Activated CD8-positive, alpha-beta T cell treated with anti-CD3 and anti-CD28 coated beads for 36 hours (primary cell): Measurements from ENCODE around the gene TWNK. TPM values are rescaled to one million over a fixed set of nuclear protein-coding genes. Genes with fewer than 3 reads are reported as not detected.

Source experiments
- ATAC-seq: fragments of 200-7000 bp; cut with Tn5 transposase; one replicate; pipeline ENCODE4 v1.10.0; 2021; ENCODE audit warnings: mild to moderate bottlenecking, moderate library complexity
- CTCF ChIA-PET: fragments of 350-600 bp; sonication (Branson Sonifier 250); formaldehyde crosslinking; loops from one replicate; lab custom pipeline; 2021; ENCODE audit warnings: antibody characterized with exemption; lab: Charles Lee
- POLR2A ChIA-PET: fragments of 350-600 bp; sonication (Branson Sonifier 250); formaldehyde crosslinking; loops from one replicate; lab custom pipeline; 2021; ENCODE audit warnings: antibody characterized with exemption; lab: Charles Lee
- DNase-seq: peaks from one replicate; pipeline ENCODE4 v3.0.0-alpha.2; 2020
- H3K27ac Mint-ChIP-seq: one replicate; pipeline ENCODE4 v1.8.0; 2021; ENCODE audit warnings: mild to moderate bottlenecking, mixed read lengths
- H3K27me3 Mint-ChIP-seq: one replicate; pipeline ENCODE4 v1.8.0; 2021; ENCODE audit warnings: mixed read lengths
- H3K36me3 Mint-ChIP-seq: one replicate; pipeline ENCODE4 v1.8.0; 2021; ENCODE audit warnings: low read depth, mixed read lengths
- H3K4me1 Mint-ChIP-seq: one replicate; pipeline ENCODE4 v1.8.0; 2021; ENCODE audit warnings: low read depth, mixed read lengths
- H3K4me3 Mint-ChIP-seq: one replicate; pipeline ENCODE4 v1.8.0; 2021; ENCODE audit warnings: mild to moderate bottlenecking, moderate library complexity, mixed read lengths
- H3K9me3 Mint-ChIP-seq: one replicate; pipeline ENCODE4 v1.8.0; 2021; ENCODE audit warnings: mixed read lengths
- intact Hi-C: fragments of 100-400 bp; cut with micrococcal nuclease; formaldehyde crosslinking; loops from one replicate; pipeline ENCODE4 v1.10.0; 2022
- total RNA-seq, 2 experiments: library from RNA; stranded (reverse); gene quantifications; one replicate each; pipeline ENCODE4 v1.2.3, GENCODE V29; 2021
- TF ChIP-seq, protein P1 (sequence below): fragments of 200-600 bp; IDR thresholded peaks from one replicate; pipeline ENCODE4 v1.8.0; 2022; ENCODE audit warnings: antibody characterized with exemption, mild to moderate bottlenecking

Gene TWNK
- total RNA-seq, 2 experiments from 2014 or later: 18.0 to 19.0 TPM

DNA sequence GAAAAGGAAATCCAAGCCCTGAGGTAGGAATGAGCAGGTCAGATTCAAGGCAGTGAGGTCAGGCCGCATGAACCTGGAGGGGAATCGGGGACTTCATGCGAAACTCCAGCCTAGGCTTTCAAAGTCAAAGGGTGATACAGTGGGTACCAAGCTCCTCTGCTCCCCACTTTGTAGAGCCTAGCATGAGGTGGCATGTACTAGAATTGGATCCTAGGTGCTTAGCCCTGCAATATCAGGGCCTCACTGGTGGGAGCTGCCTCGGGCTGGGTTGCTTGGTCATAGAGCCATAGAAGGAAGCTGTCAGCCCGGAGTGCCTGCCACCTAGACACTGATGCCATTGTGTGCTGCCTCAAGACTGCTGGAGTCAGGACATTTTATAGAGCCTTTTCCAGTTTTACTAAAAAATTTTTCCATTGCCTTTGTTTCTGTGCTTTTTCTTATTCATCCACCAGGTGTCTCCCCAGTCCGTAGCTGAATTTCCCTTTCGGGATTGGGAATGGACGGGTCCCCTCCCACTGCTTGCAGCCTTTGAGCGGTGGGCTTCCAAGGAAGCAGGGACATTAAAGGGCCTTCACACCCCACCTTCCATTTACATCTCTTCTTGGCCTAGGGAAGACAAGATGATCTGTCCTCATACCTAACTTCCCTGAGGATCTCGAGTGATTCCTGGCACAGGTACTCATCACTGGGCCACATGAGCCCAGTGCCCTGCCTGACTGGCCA is 6.8 kb downstream of the TWNK start:
- ATAC-seq: no peak
- Mint-ChIP-seq H3K36me3 (peaks cover 37% of the 10 kb centered on the region), H3K4me3 (no peak overlapping the region), H3K9me3 (no peaks in the 10 kb centered on the region), H3K27ac (peak overlapping the region; percentile 12), H3K4me1 (peaks cover 33% of the 10 kb centered on the region), H3K27me3 (no peaks in the 10 kb centered on the region)
- TF ChIP-seq, protein P1, sequence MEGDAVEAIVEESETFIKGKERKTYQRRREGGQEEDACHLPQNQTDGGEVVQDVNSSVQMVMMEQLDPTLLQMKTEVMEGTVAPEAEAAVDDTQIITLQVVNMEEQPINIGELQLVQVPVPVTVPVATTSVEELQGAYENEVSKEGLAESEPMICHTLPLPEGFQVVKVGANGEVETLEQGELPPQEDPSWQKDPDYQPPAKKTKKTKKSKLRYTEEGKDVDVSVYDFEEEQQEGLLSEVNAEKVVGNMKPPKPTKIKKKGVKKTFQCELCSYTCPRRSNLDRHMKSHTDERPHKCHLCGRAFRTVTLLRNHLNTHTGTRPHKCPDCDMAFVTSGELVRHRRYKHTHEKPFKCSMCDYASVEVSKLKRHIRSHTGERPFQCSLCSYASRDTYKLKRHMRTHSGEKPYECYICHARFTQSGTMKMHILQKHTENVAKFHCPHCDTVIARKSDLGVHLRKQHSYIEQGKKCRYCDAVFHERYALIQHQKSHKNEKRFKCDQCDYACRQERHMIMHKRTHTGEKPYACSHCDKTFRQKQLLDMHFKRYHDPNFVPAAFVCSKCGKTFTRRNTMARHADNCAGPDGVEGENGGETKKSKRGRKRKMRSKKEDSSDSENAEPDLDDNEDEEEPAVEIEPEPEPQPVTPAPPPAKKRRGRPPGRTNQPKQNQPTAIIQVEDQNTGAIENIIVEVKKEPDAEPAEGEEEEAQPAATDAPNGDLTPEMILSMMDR: peak; percentile 32
- ChIA-PET POLR2A (interaction anchor here (0.5 to 1.3 kb wide), 3 partner anchors 10 to 1227 kb away, joined by 3 read pairs; no protein-coding TSS in a partner anchor), CTCF (interaction anchor here (0.7 kb wide), 1 partner anchor 20 kb away, joined by 3 read pairs; no protein-coding TSS in a partner anchor)
- intact Hi-C loops: no loop called here
- DNase-seq: no peak

DNA sequence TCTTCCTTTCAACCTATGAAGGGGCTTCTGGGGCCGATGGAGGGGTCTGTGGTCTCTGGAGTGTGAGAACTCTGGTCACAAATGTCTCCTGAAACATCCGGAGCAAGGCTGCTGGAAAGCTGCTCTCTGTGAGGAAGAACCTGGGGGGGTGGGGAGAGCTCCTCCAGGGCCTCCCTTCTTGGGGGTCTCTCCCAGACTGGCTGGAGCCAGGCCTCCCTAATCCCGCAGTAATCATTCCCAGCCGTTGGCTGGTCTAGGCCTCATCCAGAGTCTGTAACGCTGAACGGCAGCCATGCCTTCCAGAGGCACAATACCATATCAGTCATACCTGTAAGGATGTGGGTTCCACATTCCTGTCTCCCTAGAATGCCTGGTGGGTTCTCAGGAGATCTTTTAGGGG is 7.8 kb downstream of the TWNK start:
- intact Hi-C loops: no loop called here
- ChIA-PET CTCF (interaction anchor here (12.8 kb wide), 1 partner anchor 22 kb away, joined by 178 read pairs; no protein-coding TSS in a partner anchor), POLR2A (no interaction called here)
- TF ChIP-seq, protein P1: no peak
- Mint-ChIP-seq H3K27ac (peak overlapping the region; percentile 11), H3K4me3 (no peak overlapping the region), H3K4me1 (peaks cover 28% of the 10 kb centered on the region), H3K36me3 (peaks cover 30% of the 10 kb centered on the region), H3K27me3 (no peaks in the 10 kb centered on the region), H3K9me3 (no peaks in the 10 kb centered on the region)
- ATAC-seq: no peak
- no peak for DNase-seq

DNA sequence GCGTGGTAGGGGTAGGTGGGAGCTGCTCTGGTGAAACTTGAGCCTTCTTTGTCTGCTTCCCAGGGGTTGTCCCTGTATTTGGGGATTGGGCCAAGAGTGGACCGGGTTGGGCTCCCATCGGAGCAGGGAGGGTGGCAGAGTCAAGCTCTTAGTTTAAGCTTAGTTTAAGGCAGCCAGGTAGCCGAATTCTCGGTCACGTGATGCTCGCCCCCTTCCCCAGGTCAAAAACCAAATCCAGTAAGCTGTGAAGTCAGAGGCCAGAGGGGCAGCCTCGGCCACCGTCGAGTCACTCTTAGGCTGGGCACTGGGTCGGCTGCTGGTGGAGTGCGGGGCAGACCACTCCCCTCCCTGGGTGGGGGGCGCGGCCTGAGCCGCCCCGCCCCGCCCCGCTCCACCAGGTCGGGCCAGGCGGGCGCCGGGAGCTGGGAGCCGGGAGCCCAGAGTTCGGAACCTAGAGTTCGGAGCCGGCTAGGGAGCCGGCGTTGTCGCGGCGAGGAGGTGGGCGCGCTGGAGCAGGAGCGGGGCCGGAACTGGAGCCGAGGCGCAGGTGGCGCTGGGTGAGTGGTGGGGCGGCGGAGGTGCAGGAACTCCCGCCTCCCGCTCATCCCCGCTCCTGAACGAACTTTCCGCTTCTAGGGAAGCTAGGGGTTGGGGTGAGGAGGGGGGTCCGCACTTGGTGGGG is 9.5 kb downstream of the TWNK start:
- Mint-ChIP-seq H3K9me3 (no peaks in the 10 kb centered on the region), H3K27me3 (no peaks in the 10 kb centered on the region), H3K4me1 (peaks cover 20% of the 10 kb centered on the region), H3K4me3 (peak overlapping the region; percentile 78), H3K36me3 (peaks cover 17% of the 10 kb centered on the region), H3K27ac (peak overlapping the region; percentile 89)
- ATAC-seq (peak; percentile 19), DNase-seq (peak; percentile 53)
- intact Hi-C loops: no loop called here
- TF ChIP-seq, protein P1: no peak
- CTCF ChIA-PET: interaction anchor here (0.6 to 12.8 kb wide), 15 partner anchors 10 to 515 kb away, joined by 3 to 178 read pairs (median 7); partner anchors contain the start of genes MRPL43, PDZD7, SFXN3 and SLF2
- POLR2A ChIA-PET: interaction anchor here (0.7 to 4.5 kb wide), 6 partner anchors 9 to 82 kb away, joined by 3 to 25 read pairs (median 4); partner anchors contain the start of genes MRPL43 and TWNK

DNA sequence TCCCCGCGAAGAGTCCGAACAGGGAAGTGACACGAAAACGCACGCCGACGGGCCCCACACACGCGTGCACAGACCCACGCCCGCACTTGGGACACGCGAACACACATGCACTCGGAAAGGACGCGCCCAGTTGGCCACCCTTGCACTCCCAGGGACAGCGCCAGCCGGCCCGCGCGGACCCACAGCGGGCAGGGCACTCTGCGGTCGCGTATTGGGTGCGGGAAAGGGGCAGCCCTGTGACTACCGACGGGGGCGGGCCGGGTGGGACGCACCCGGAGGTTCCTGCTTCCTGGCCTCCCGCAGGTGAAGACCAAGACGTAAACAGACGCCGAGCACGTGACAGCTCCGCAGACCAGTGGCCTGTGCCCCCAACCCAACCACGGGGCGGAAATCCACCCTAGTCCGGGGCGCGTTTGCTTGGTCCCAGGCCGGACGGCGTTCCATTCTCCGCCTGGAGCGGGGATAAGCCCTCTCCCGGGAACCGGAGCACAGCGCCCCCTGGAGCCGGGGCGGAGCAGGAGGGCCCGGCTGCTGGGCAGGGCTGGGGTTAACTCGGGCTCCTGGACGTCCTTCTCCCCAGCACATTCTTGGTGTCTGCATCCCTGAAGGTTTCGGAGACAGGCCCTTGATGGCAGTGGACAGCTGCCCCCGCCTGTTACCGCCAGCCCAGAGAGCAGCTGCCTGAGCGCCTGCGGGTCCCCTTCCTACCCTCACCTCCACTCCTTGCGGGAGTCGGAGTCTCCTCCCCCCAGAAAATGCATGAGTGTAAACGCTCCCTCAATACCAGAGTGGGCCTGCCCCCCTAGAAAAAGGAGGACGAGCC is 10.2 kb downstream of the TWNK start:
- ATAC-seq (peak; percentile 53), DNase-seq (peak; percentile 67)
- POLR2A ChIA-PET: interaction anchor here (1.1 to 4.5 kb wide), 6 partner anchors 9 to 83 kb away, joined by 3 to 25 read pairs (median 4); partner anchors contain the start of genes MRPL43 and TWNK
- TF ChIP-seq, protein P1: peak; percentile 100
- peak overlapping the region; percentile 78 for H3K4me3 Mint-ChIP-seq
- intact Hi-C loops: no loop called here
- no peaks in the 10 kb centered on the region for H3K9me3 Mint-ChIP-seq
- CTCF ChIA-PET: interaction anchor here (0.6 to 12.8 kb wide), 26 partner anchors 9 to 516 kb away, joined by 3 to 178 read pairs (median 4); partner anchors contain the start of genes MRPL43, PDZD7, SFXN3 and SLF2
- peaks cover 15% of the 10 kb centered on the region for H3K36me3 Mint-ChIP-seq
- H3K27ac Mint-ChIP-seq: peak overlapping the region; percentile 88
- no peaks in the 10 kb centered on the region for H3K27me3 Mint-ChIP-seq
- peaks cover 20% of the 10 kb centered on the region for H3K4me1 Mint-ChIP-seq
